Dendritic cell treated with granulocyte-macrophage colony-stimulating factor and Interleukin-4, amounts not matched to agents 40 ng/mL and 50 ng/mL, for 4 days (primary cell): Measurements from ENCODE around the gene PHACTR3.

ENCODE experiments used
- H3K27ac Mint-ChIP-seq: one replicate; pipeline ENCODE4 v1.8.0; 2022; ENCODE audit warnings: mild to moderate bottlenecking, mixed read lengths
- H3K27me3 Mint-ChIP-seq: one replicate; pipeline ENCODE4 v1.8.0; 2022; ENCODE audit warnings: mild to moderate bottlenecking, mixed read lengths
- H3K36me3 Mint-ChIP-seq: one replicate; pipeline ENCODE4 v1.8.0; 2022; ENCODE audit warnings: low read depth, mixed read lengths
- H3K4me1 Mint-ChIP-seq: one replicate; pipeline ENCODE4 v1.8.0; 2022; ENCODE audit warnings: low read depth, mixed read lengths
- H3K4me3 Mint-ChIP-seq: one replicate; pipeline ENCODE4 v1.8.0; 2022; ENCODE audit warnings: mild to moderate bottlenecking, moderate library complexity, mixed read lengths
- H3K9me3 Mint-ChIP-seq: one replicate; pipeline ENCODE4 v1.8.0; 2022; ENCODE audit warnings: mixed read lengths
- intact Hi-C: fragments of 100-400 bp; cut with micrococcal nuclease; formaldehyde crosslinking; loops from one replicate; pipeline ENCODE4 v1.15.0; 2022

Gene PHACTR3

GRCh38 chr20:59828125-59829053 is 224.0 kb downstream of the PHACTR3 start:
- H3K36me3 Mint-ChIP-seq, result no peaks in the 10 kb centered on the region
- no peaks in the 10 kb centered on the region for H3K9me3 Mint-ChIP-seq
- peaks cover 5% of the 10 kb centered on the region for H3K4me1 Mint-ChIP-seq
- no peak overlapping the region for H3K27ac Mint-ChIP-seq
- intact Hi-C loops, result no loop called here
- peaks cover 4% of the 10 kb centered on the region for H3K27me3 Mint-ChIP-seq
- no peak overlapping the region for H3K4me3 Mint-ChIP-seq

GRCh38 chr20:59829054-59829785 is 224.9 kb downstream of the PHACTR3 start:
- Mint-ChIP-seq H3K27ac (no peak overlapping the region), H3K9me3 (no peaks in the 10 kb centered on the region), H3K4me3 (no peak overlapping the region), H3K27me3 (peaks cover 4% of the 10 kb centered on the region), H3K36me3 (no peaks in the 10 kb centered on the region), H3K4me1 (peaks cover 5% of the 10 kb centered on the region)
- intact Hi-C loops, result no loop called here

- Mint-ChIP-seq H3K4me1 (peaks cover 5% of the 10 kb centered on the region), H3K27ac (no peak overlapping the region), H3K36me3 (no peaks in the 10 kb centered on the region), H3K27me3 (peaks cover 4% of the 10 kb centered on the region), H3K4me3 (no peak overlapping the region), H3K9me3 (no peaks in the 10 kb centered on the region)
- intact Hi-C loops, result no loop called here
These were observed 225.7 kb downstream of the PHACTR3 start for GRCh38 chr20:59829786-59830664.

DNA sequence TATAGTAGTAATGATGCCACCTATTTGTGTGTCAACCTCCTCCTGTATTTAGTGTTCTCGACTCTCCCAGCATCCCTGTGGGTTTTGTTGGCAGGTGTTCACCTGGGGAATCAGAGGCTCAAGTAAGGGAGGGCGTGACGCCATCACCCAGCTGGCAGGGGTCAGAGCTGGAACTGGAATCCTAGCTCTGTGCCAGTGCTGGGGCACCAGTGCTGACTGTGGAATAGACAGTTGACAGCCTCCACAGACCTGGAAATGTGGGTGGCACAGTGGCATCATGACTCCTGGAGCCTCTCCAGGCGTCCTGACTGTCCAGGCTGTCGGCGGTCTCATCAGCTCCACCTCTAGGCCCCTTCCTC is 226.3 kb downstream of the PHACTR3 start:
- intact Hi-C loops, result no loop called here
- Mint-ChIP-seq H3K36me3 (no peaks in the 10 kb centered on the region), H3K9me3 (no peaks in the 10 kb centered on the region), H3K4me1 (peaks cover 7% of the 10 kb centered on the region), H3K27me3 (peaks cover 8% of the 10 kb centered on the region), H3K4me3 (no peak overlapping the region), H3K27ac (no peak overlapping the region)

GRCh38 chr20:59831024-59831915 is 226.9 kb downstream of the PHACTR3 start:
- intact Hi-C loops, result no loop called here
- Mint-ChIP-seq H3K4me3 (no peak overlapping the region), H3K27me3 (peaks cover 14% of the 10 kb centered on the region), H3K4me1 (peaks cover 14% of the 10 kb centered on the region), H3K36me3 (no peaks in the 10 kb centered on the region), H3K27ac (no peak overlapping the region), H3K9me3 (no peaks in the 10 kb centered on the region)

DNA sequence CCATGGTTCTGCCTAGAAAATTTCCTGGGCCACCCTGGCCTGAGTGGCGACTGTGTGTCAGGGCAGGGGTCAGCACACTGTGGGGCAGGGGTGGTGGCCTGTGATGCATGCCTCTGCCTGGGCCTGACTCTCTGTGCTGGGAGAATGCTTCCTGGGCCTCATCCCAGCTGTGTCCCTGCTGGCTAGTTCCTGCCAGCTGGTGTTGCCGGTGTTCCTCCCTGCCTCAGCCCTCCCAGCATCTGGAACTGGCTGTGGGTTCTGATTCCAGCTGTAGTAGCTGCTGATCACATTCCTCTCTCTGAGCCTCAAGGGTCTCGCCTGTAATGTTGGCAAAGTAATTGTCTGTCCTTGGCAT is 227.6 kb downstream of the PHACTR3 start:
- Mint-ChIP-seq H3K27me3 (peaks cover 16% of the 10 kb centered on the region), H3K4me1 (peaks cover 14% of the 10 kb centered on the region), H3K36me3 (no peaks in the 10 kb centered on the region), H3K27ac (no peak overlapping the region), H3K9me3 (no peaks in the 10 kb centered on the region), H3K4me3 (no peak overlapping the region)
- intact Hi-C loops, result no loop called here

DNA sequence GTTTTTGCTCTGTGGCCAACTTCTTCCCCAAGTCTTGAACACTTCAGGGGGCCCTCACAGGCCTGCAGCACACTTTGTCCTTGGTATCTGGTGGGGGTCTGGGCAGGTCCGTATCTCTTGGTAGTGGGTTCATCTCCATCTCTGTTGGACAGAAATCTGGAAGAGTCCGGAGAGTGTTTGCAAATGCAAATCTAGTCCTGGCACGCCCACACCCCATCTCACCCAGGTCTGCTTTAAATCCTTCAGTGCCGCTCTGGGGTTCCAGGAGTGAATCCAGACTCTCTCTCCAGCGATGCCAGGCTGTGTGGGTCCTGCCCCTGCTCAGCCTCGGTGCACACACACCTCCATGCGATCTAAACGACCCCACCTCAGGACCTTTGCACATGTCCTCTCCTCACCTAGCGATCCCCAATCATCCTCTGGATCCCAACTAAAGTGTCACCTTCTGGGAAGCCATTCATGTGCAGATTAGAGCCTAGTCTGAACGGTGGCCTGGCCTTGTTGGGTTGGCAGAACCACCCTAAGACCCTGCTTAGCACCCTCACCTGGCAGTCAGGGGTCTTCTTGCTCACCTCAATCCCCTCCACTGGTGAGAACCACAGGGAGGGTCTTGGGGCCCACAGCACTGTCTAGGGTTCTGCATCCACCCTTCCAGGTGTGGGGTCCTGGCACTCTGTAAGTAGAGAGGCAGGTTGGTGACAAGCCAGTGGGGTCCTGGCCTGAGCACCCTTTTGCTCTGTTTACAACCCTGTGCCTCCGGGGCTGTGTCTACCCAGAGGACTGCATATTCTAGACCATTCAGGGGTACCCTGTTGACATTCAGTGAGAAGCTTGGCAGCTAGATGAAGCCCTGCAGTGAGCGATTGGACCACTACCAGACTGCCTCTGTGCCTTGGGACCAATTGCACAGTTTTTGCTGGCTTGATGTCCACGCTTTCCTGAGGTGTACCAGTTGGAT is 228.3 kb downstream of the PHACTR3 start:
- H3K27ac Mint-ChIP-seq, result no peak overlapping the region
- no peaks in the 10 kb centered on the region for H3K9me3 Mint-ChIP-seq
- intact Hi-C loops, result no loop called here
- peaks cover 19% of the 10 kb centered on the region for H3K27me3 Mint-ChIP-seq
- H3K36me3 Mint-ChIP-seq, result no peaks in the 10 kb centered on the region
- H3K4me1 Mint-ChIP-seq, result peaks cover 14% of the 10 kb centered on the region
- no peak overlapping the region for H3K4me3 Mint-ChIP-seq

- intact Hi-C loops, result no loop called here
- Mint-ChIP-seq H3K27ac (no peak overlapping the region), H3K4me1 (peaks cover 10% of the 10 kb centered on the region), H3K36me3 (no peaks in the 10 kb centered on the region), H3K4me3 (no peak overlapping the region), H3K9me3 (no peaks in the 10 kb centered on the region), H3K27me3 (peaks cover 17% of the 10 kb centered on the region)
These were observed 230.7 kb downstream of the PHACTR3 start for GRCh38 chr20:59835057-59835447.

GRCh38 chr20:59835448-59836395 is 231.4 kb downstream of the PHACTR3 start:
- Mint-ChIP-seq H3K4me1 (peaks cover 9% of the 10 kb centered on the region), H3K27ac (no peak overlapping the region), H3K27me3 (peaks cover 17% of the 10 kb centered on the region), H3K36me3 (no peaks in the 10 kb centered on the region), H3K4me3 (no peak overlapping the region), H3K9me3 (no peaks in the 10 kb centered on the region)
- intact Hi-C loops, result no loop called here

- Mint-ChIP-seq H3K27ac (no peak overlapping the region), H3K36me3 (no peaks in the 10 kb centered on the region), H3K4me1 (peaks cover 9% of the 10 kb centered on the region), H3K27me3 (peaks cover 23% of the 10 kb centered on the region), H3K9me3 (no peaks in the 10 kb centered on the region), H3K4me3 (no peak overlapping the region)
- intact Hi-C loops, result no loop called here
These were observed 232.4 kb downstream of the PHACTR3 start for GRCh38 chr20:59836767-59837166.

- Mint-ChIP-seq H3K27ac (no peak overlapping the region), H3K36me3 (no peaks in the 10 kb centered on the region), H3K9me3 (no peaks in the 10 kb centered on the region), H3K4me3 (no peak overlapping the region), H3K27me3 (peaks cover 23% of the 10 kb centered on the region), H3K4me1 (peaks cover 9% of the 10 kb centered on the region)
- intact Hi-C loops, result no loop called here
These were observed 233.5 kb downstream of the PHACTR3 start for GRCh38 chr20:59837623-59838394.
